IMR-90 (cell line): ENCODE measurements around the gene TMX2. TPM values are rescaled to one million over a fixed set of nuclear protein-coding genes. Genes with fewer than 3 reads are reported as not detected.

Experiments
- ATAC-seq: fragments of 200-7000 bp; cut with Tn5 transposase; 2 replicates; pipeline ENCODE4 v1.9.1; 2020; ENCODE audit warnings: low read depth, mild to moderate bottlenecking, moderate library complexity
- BruUV-seq: library from RNA; stranded (reverse); fragments of 400-500 nt; replicated peaks from 2 replicates; lab custom pipeline; 2021; lab: Mats Ljungman, UMichigan
- CTCF ChIA-PET: fragments of 300-600 bp; formaldehyde crosslinking; extraction: SDS; loops from one replicate; lab custom pipeline; 2021; ENCODE audit warnings: antibody characterized with exemption; lab: Yijun Ruan, JAX
- POLR2A ChIA-PET: fragments of 300-600 bp; sonication (Branson Sonifier 250); formaldehyde crosslinking; loops from one replicate; lab custom pipeline; 2022; ENCODE audit warnings: antibody characterized with exemption; ENCODE audit not compliant: unreplicated experiment; lab: Charles Lee
- DNase-seq: peaks from one replicate; pipeline ENCODE4 v3.0.0; 2013
- H2AFZ ChIP-seq: replicated peaks from 2 replicates; pipeline ENCODE3; 2013; ENCODE audit warnings: low read length, mild to moderate bottlenecking; ENCODE audit not compliant: poor library complexity
- H2AK5ac ChIP-seq: 2 replicates; pipeline ENCODE4 v1.6.1; 2013; ENCODE audit warnings: low read depth, low read length, inconsistent platforms
- H2AK9ac ChIP-seq: replicated peaks from 2 replicates; pipeline ENCODE3; 2013; ENCODE audit warnings: mild to moderate bottlenecking, low read depth, low read length, moderate library complexity; ENCODE audit not compliant: poor library complexity
- H2BK120ac ChIP-seq: 2 replicates; pipeline ENCODE4 v1.6.1; 2013; ENCODE audit warnings: low read depth, low read length, inconsistent platforms
- H2BK15ac ChIP-seq: 3 replicates; pipeline ENCODE4 v1.6.1; 2013; ENCODE audit warnings: low read depth, low read length, inconsistent platforms
- H2BK20ac ChIP-seq: 2 replicates; pipeline ENCODE4 v1.6.1; 2013; ENCODE audit warnings: low read depth, mild to moderate bottlenecking, inconsistent platforms, low read length, moderate library complexity
- H2BK5ac ChIP-seq: 2 replicates; pipeline ENCODE4 v1.6.1; 2013; ENCODE audit warnings: mild to moderate bottlenecking, low read depth, low read length, inconsistent platforms; ENCODE audit not compliant: poor library complexity, severe bottlenecking
- H3K14ac ChIP-seq: replicated peaks from 2 replicates; pipeline ENCODE4 v1.6.1; 2013; ENCODE audit warnings: low read depth, low read length, inconsistent platforms
- H3K18ac ChIP-seq: 2 replicates; pipeline ENCODE4 v1.6.1; 2013; ENCODE audit warnings: low read depth, low read length, control low read depth
- H3K23ac ChIP-seq: 2 replicates; pipeline ENCODE4 v1.6.1; 2013; ENCODE audit warnings: low read depth, low read length, inconsistent platforms
- H3K27ac ChIP-seq: 2 replicates; pipeline ENCODE4 v1.5.1; 2013; ENCODE audit warnings: mild to moderate bottlenecking, control low read depth, low read length; ENCODE audit not compliant: insufficient read depth
- H3K27me3 ChIP-seq: 2 replicates; pipeline ENCODE4 v1.6.1; 2013; ENCODE audit warnings: low read length; ENCODE audit not compliant: control insufficient read depth, insufficient read depth
- H3K36me3 ChIP-seq: 2 replicates; pipeline ENCODE4 v1.6.1; 2013; ENCODE audit warnings: low read length, mixed read lengths; ENCODE audit not compliant: control insufficient read depth, insufficient read depth
- H3K4ac ChIP-seq: 2 replicates; pipeline ENCODE4 v1.6.1; 2013; ENCODE audit warnings: low read depth, low read length, inconsistent platforms
- H3K4me1 ChIP-seq: 2 replicates; pipeline ENCODE4 v1.6.1; 2013; ENCODE audit warnings: low read length, mixed read lengths; ENCODE audit not compliant: control insufficient read depth, insufficient read depth
- H3K4me2 ChIP-seq: 2 replicates; pipeline ENCODE4 v1.6.1; 2013; ENCODE audit warnings: low read depth, mild to moderate bottlenecking, control low read depth, low read length, moderate library complexity
- H3K4me3 ChIP-seq: 2 replicates; pipeline ENCODE4 v1.5.1; 2013; ENCODE audit warnings: low read depth, mild to moderate bottlenecking, control low read depth, low read length, moderate library complexity; ENCODE audit not compliant: insufficient read depth
- H3K56ac ChIP-seq: 2 replicates; pipeline ENCODE4 v1.6.1; 2013; ENCODE audit warnings: low read length, inconsistent platforms; ENCODE audit not compliant: insufficient read depth; ENCODE audit errors: extremely low read depth
- H3K79me1 ChIP-seq, 2 experiments: 2 replicates each; pipeline ENCODE4 v1.6.1; 2013; ENCODE audit warnings: low read length in 2 of 2, inconsistent platforms in 1 of 2, low read depth in 1 of 2
- H3K9ac ChIP-seq: 2 replicates; pipeline ENCODE4 v1.6.1; 2013; ENCODE audit warnings: low read depth, low read length, control low read depth
- H3K9me1 ChIP-seq: 2 replicates; pipeline ENCODE4 v1.6.1; 2013; ENCODE audit warnings: low read length, inconsistent platforms; ENCODE audit not compliant: insufficient read depth
- H3K9me3 ChIP-seq: 2 replicates; pipeline ENCODE4 v1.6.1; 2013; ENCODE audit warnings: low read length; ENCODE audit not compliant: control insufficient read depth, insufficient read depth
- H4K20me1 ChIP-seq: 2 replicates; pipeline ENCODE4 v1.6.1; 2013; ENCODE audit warnings: low read length, inconsistent platforms; ENCODE audit not compliant: insufficient read depth
- H4K5ac ChIP-seq: 2 replicates; pipeline ENCODE4 v1.6.1; 2013; ENCODE audit warnings: mild to moderate bottlenecking, low read depth, low read length, control low read depth
- H4K8ac ChIP-seq, 2 experiments: 2 replicates each; pipeline ENCODE4 v1.6.1; 2013; ENCODE audit warnings: low read depth in 2 of 2, low read length in 2 of 2, control low read depth in 1 of 2, inconsistent platforms in 1 of 2
- H4K91ac ChIP-seq: 2 replicates; pipeline ENCODE4 v1.6.1; 2013; ENCODE audit warnings: low read depth, low read length, inconsistent platforms; ENCODE audit not compliant: insufficient read depth
- CEBPB ChIP-seq: IDR thresholded peaks from 2 replicates; pipeline ENCODE4 v1.6.1; 2012; ENCODE audit warnings: low read depth, low read length, improper control_type of control experiment
- CTCF ChIP-seq: conservative IDR thresholded peaks from 2 replicates; pipeline ENCODE4 v1.5.1; 2012; ENCODE audit warnings: mild to moderate bottlenecking, low read depth, low read length, improper control_type of control experiment
- ELK1 ChIP-seq: fragments of 150-350 bp; IDR thresholded peaks from 2 replicates; pipeline ENCODE4 v1.6.1; 2016; ENCODE audit warnings: low read depth, mild to moderate bottlenecking, low read length, moderate library complexity, borderline replicate concordance
- FOS ChIP-seq: fragments of 150-350 bp; IDR thresholded peaks from 2 replicates; pipeline ENCODE4 v1.6.1; 2016; ENCODE audit warnings: low read depth, low read length
- NFE2L2 ChIP-seq: fragments of 150-350 bp; IDR thresholded peaks from 2 replicates; pipeline ENCODE4 v1.6.1; 2016; ENCODE audit warnings: low read depth, mild to moderate bottlenecking, low read length
- POLR2A ChIP-seq: IDR thresholded peaks from 2 replicates; pipeline ENCODE4 v1.6.1; 2012; ENCODE audit warnings: mild to moderate bottlenecking, low read depth, low read length
- RCOR1 ChIP-seq: IDR thresholded peaks from 2 replicates; pipeline ENCODE4 v1.6.1; 2012; ENCODE audit warnings: mild to moderate bottlenecking, low read length, improper control_type of control experiment; ENCODE audit not compliant: insufficient replicate concordance
- WGBS, 2 experiments: methylation state at CpG; one replicate each; pipeline versions ENCODE4 v1.1.5 to v1.1.7; 2013; ENCODE audit warnings: missing lambda C conversion rate in 2 of 2; ENCODE audit not compliant: insufficient read length in 1 of 2; ENCODE audit errors: extremely low coverage in 2 of 2; 5-methylcytosine and 5-hydroxymethylcytosine counted together
- dilution Hi-C: fragments of 300-500 bp; cut with HindIII; formaldehyde crosslinking; loops from one replicate; pipeline ENCODE4 v1.14.3; 2018; ENCODE audit warnings: low sequenced_read_pairs; ENCODE audit not compliant: unreplicated experiment
- in situ Hi-C: fragments of 300-500 bp; cut with MboI; formaldehyde crosslinking; loops from 3 replicates; pipeline ENCODE4 v1.14.3; 2019; ENCODE audit warnings: low sequenced_read_pairs, inconsistent platforms, mixed read lengths
- intact Hi-C: fragments of 100-400 bp; cut with micrococcal nuclease; formaldehyde crosslinking; loops from 2 replicates; pipeline ENCODE4 v1.10.0; 2022
- polyA plus RNA-seq, 3 experiments: library from polyadenylated mRNA; depleted of rRNA; stranded (reverse); fragments of >200 nt; gene quantifications; 2 replicates each; pipeline ENCODE4 v1.2.3, GENCODE V29; 2012; ENCODE audit warnings: low replicate concordance in 1 of 3
- total RNA-seq: library from RNA; depleted of rRNA; stranded (reverse); fragments of >200 nt; gene quantifications from 2 replicates; pipeline ENCODE4 v1.2.3, GENCODE V29; 2012
- TF ChIP-seq, protein P1 (sequence below): fragments of 150-350 bp; IDR thresholded peaks from 2 replicates; pipeline ENCODE4 v1.6.1; 2017; ENCODE audit warnings: mild to moderate bottlenecking, antibody characterized with exemption, low read length, low read depth

The TMX2 gene
- total and polyA plus RNA-seq, 2 of the 4 experiments (the other 2 are of a cell fraction) = 60.3 to 103 TPM

GRCh38 chr11:57709802-57710367 lies 2.5 kb upstream of the TMX2 start:
- Histone ChIP-seq H2BK15ac (no peak overlapping the region), H3K27me3 (no peaks in the 10 kb centered on the region), H3K36me3 (peaks cover 3% of the 10 kb centered on the region; the same call in 1 of the 2 replicates), H3K9ac (no peak overlapping the region), H4K20me1 (0 out of 2 replicates have a peak, but pooled peaks cover 1% of the 10 kb centered on the region), H2AK9ac (no peak overlapping the region), H2BK20ac (no peak overlapping the region), H3K14ac (no peak overlapping the region), H3K79me1 (peaks cover 19 to 66% of the 10 kb centered on the region in 2 experiments), H3K56ac (no peak overlapping the region), H4K91ac (no peak overlapping the region), H3K9me1 (0 out of 2 replicates have a peak, but pooled peaks cover 3% of the 10 kb centered on the region), H2BK120ac (no peak overlapping the region), H3K4ac (no peak overlapping the region), H3K18ac (no peak overlapping the region), H3K4me1 (peaks cover 5% of the 10 kb centered on the region; the same call in 1 of the 2 replicates), H3K9me3 (no peaks in the 10 kb centered on the region), H2AFZ (no peak overlapping the region), H4K5ac (no peak overlapping the region), H4K8ac (no peak overlapping the region), H3K4me2 (no peak overlapping the region), H3K4me3 (no peak overlapping the region), H2AK5ac (no peak overlapping the region), H2BK5ac (no peak overlapping the region), H3K27ac (no peak overlapping the region), H3K23ac (no peak overlapping the region)
- in situ Hi-C loops (no loop called here), dilution Hi-C loops (no loop called here), intact Hi-C loops (no loop called here)
- ATAC-seq (no peak), DNase-seq (no peak)
- POLR2A ChIA-PET = no interaction called here
- CTCF ChIA-PET = interaction anchor here (0.8 kb wide), 1 partner anchor 22 kb away, joined by 3 read pairs; no protein-coding TSS in a partner anchor
- TF ChIP-seq CEBPB (peak; percentile 69), NFE2L2 (no peak), ELK1 (no peak), CTCF (no peak), FOS (no peak), RCOR1 (no peak), POLR2A (no peak)
- TF ChIP-seq, protein P1, sequence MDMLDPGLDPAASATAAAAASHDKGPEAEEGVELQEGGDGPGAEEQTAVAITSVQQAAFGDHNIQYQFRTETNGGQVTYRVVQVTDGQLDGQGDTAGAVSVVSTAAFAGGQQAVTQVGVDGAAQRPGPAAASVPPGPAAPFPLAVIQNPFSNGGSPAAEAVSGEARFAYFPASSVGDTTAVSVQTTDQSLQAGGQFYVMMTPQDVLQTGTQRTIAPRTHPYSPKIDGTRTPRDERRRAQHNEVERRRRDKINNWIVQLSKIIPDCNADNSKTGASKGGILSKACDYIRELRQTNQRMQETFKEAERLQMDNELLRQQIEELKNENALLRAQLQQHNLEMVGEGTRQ = no peak
- 100% methylated on average over 1 of the region's 5 CpGs; no CpG with 5 or more reads in 1 of the 2 experiments for WGBS, 2 experiments
- BruUV-seq = no TSS peak
